GM21528 (cell line): ENCODE results near the gene TP73.
"Not testable (repeated sequence)": the region's sequence is repeated elsewhere in the genome, so short reads cannot be mapped to it uniquely, and the experiment has no call there.

Source experiments
- ATAC-seq: cut with Tn5 transposase; IDR thresholded peaks from one replicate; pipeline ENCODE4 v1.9.1; 2021; ENCODE audit warnings: mild to moderate bottlenecking, moderate library complexity; ENCODE audit not compliant: unreplicated experiment, low FRiP score

TP73 gene

GRCh38 chr1:3618531-3618880 is 33.8 kb upstream of the TP73 start:
- no peak for ATAC-seq

GRCh38 chr1:3618881-3619671 is 33.2 kb upstream of the TP73 start:
- no peak for ATAC-seq

- ATAC-seq, result no peak
Observed at GRCh38 chr1:3620708-3621107, 31.6 kb upstream of the TP73 start.

GRCh38 chr1:3621151-3621671 is 31.1 kb upstream of the TP73 start:
- ATAC-seq, result not testable (repeated sequence)

- ATAC-seq, result not testable (repeated sequence)
Observed at GRCh38 chr1:3622102-3622501, 30.2 kb upstream of the TP73 start.

GRCh38 chr1:3623441-3624199 is 28.7 kb upstream of the TP73 start:
- ATAC-seq, result no peak

GRCh38 chr1:3624200-3625136 is 27.8 kb upstream of the TP73 start, which contains the start of gene TPRG1L:
TSS of gene TPRG1L (plus strand) at chr1:3625015. CDS start at chr1:3625073, 58 bp downstream.
- peak; percentile 94 for ATAC-seq

- peak; percentile 7 for ATAC-seq
Observed at GRCh38 chr1:3625151-3625907, 27.0 kb upstream of the TP73 start.

- ATAC-seq, result no peak
Observed at GRCh38 chr1:3626025-3626424, 26.3 kb upstream of the TP73 start.

- ATAC-seq, result no peak
Observed at GRCh38 chr1:3627515-3628253, 24.6 kb upstream of the TP73 start.

- ATAC-seq, result no peak
Observed at GRCh38 chr1:3628445-3628844, 23.9 kb upstream of the TP73 start.

- ATAC-seq, result no peak
Observed at GRCh38 chr1:3629561-3630160, 22.7 kb upstream of the TP73 start.

GRCh38 chr1:3630161-3630611 is 22.1 kb upstream of the TP73 start:
- ATAC-seq, result no peak

- ATAC-seq, result no peak
Observed at GRCh38 chr1:3630914-3631313, 21.4 kb upstream of the TP73 start.

- ATAC-seq, result no peak
Observed at GRCh38 chr1:3631320-3632260, 20.7 kb upstream of the TP73 start.

- no peak for ATAC-seq
Observed at GRCh38 chr1:3632298-3632697, 20.0 kb upstream of the TP73 start.

GRCh38 chr1:3632716-3633343 is 19.5 kb upstream of the TP73 start:
- ATAC-seq, result no peak
